HG03095 (cell line): ENCODE measurements around the gene FTO.

Source experiments
- ATAC-seq: cut with Tn5 transposase; IDR thresholded peaks from one replicate; pipeline ENCODE4 v1.9.1; 2021; ENCODE audit warnings: moderate library complexity; ENCODE audit not compliant: unreplicated experiment

Gene FTO

DNA sequence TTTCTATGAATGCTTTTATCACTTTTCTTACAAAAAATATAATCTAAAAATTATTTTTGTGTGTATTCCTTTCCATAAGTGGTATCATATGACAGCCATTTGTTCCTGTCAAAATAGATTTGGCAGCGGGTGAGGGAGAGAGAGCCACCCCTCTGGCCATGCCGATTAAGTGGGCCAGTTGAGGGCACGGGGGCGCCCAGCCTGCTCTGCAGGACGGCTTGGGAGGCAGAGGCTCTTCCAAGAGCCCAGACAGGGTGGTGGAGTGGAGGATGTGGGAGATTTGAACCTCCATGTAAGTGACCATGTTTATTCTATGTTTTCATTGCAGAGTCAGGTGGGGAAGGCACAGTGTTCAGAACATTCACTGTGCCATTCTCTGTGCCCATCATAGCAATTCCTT, 493.8 kb downstream of the FTO start:
- no peak for ATAC-seq

DNA sequence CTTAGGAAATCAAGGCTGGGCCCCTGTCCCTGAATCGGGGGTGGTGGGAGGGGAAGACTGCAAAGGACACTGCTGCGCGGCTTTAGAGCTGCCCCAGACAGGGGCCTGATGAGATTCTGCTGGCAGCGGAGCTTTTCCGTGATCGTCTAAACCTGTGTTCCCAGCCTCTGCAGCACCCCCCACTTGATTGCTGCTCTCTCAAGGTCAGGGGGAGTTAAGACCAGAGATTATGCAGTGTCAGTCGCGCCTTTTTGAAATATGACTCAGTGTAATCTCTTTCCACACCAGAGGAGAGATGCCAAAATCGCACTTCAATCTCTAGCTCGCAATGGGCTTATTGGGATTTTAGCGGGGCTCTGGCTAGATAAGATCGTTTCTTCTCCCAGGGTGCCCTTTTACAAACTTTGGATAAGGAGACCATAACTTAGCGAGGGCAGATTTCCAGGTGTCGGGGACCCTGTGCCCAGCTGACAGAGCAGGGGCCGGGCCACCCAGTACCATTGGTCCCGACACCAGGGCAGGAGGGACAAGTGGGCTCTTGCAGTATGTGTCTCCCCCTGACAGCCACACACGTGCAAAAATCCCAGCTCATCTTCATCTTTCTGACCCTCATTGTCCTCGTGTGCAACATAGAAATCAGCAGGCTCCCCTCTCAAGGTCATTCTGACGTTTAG, 495.7 kb downstream of the FTO start:
- ATAC-seq, result no peak

DNA sequence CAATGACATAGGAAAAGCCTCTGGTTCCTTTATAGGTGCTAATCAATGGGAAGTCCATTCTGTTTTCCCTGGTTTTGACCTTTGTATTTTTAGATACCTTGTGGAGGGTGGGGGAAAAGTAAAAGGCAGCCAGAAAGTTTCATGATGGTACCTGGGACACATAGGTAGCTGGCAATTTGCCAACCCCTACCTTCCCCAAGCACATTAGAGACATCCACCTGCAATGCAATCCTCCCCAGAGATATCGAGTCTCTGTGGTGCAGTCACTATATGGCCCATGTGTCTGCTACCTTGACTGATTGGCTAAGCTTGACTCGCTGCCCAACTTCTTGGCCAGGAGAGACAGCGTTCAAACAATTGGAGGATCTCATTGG, 496.2 kb downstream of the FTO start:
- ATAC-seq, result no peak

DNA sequence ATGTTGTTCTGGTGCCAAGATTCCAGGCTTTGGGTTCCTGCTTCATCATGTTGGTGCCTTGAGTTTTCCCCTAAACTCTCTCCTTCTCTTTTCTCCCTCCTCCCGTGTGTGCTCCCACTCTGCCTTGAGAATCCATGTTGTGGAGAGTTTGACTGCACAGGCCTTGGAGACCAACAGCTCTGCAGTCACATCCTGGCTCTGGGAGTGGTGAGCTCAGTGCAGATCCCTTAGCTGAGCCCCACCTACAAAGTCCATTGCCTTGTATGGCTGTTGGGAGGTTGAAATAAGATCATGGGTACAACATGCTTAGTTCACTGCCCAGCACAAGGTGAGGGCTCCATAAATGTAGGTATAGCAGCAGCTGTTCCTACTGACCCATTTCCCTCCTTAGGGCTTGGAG, 496.8 kb downstream of the FTO start:
- ATAC-seq, result no peak

DNA sequence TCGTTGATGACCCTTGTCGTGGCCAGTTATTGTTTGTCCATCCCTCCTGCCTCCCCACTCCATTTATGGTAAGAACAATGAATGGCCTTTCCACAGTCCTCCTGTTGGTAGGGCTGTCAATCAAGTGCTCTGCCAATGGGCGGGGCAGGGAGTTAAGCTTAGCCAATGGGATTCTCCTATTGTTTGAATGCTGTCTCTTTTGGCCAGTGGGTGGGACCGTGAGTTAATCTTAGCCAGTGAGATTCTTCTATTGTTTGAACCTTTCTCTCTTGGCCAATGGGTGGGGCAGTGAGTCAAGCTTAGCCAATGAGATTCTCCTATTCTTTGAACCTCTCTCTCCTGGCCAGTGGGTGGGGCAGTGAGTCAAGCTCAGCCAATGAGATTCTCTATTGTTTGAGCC, 497.2 kb downstream of the FTO start:
- no peak for ATAC-seq
